Activated T-cell treated with anti-CD3 and anti-CD28 coated beads, Interleukin-2, amount 50 U/mL, for 24 hours (primary cell): Measurements from ENCODE around the gene C2orf72.
A peak's percentile ranks its signal among the peaks of the same experiment; 100 is the strongest.

Experiments used
- DNase-seq: peaks from one replicate; pipeline ENCODE4 v3.0.0-alpha.2; 2020
- H3K27ac Mint-ChIP-seq: 2 replicates; pipeline ENCODE4 v1.8.0; 2020; ENCODE audit warnings: mild to moderate bottlenecking, mixed read lengths
- H3K27me3 Mint-ChIP-seq: 2 replicates; pipeline ENCODE4 v1.8.0; 2020; ENCODE audit warnings: mixed read lengths
- H3K36me3 Mint-ChIP-seq: 2 replicates; pipeline ENCODE4 v1.8.0; 2020; ENCODE audit warnings: low read depth, mixed read lengths
- H3K4me1 Mint-ChIP-seq: 2 replicates; pipeline ENCODE4 v1.8.0; 2020; ENCODE audit warnings: low read depth, mixed read lengths
- H3K4me3 Mint-ChIP-seq: 2 replicates; pipeline ENCODE4 v1.8.0; 2020; ENCODE audit warnings: mild to moderate bottlenecking, moderate library complexity, mixed read lengths
- H3K9me3 Mint-ChIP-seq: 2 replicates; pipeline ENCODE4 v1.8.0; 2020; ENCODE audit warnings: mixed read lengths

The C2orf72 gene

DNA sequence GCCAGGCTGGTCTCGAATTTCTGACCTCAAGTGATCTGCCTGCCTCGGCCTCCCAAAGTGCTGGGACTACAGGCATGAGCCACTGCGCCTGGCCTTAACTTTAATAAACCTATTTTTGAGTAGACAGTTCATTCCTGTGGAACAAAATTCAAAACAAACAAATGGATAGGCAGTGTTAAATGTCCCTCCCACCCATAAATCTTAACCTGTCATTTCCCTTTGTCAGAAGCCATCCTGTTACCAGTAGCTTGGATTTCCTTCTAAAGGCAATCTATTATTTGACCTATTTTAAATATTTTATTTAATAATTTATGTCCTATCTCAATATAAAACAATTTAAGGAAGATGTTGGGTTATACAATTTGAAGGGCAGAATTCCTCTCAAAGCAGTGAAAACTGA, 6.6 kb upstream of the C2orf72 start:
- Mint-ChIP-seq H3K9me3 (no peaks in the 10 kb centered on the region), H3K4me1 (no peaks in the 10 kb centered on the region), H3K27ac (no peak overlapping the region), H3K4me3 (no peak overlapping the region), H3K27me3 (peaks cover 23% of the 10 kb centered on the region), H3K36me3 (no peaks in the 10 kb centered on the region)
- no peak for DNase-seq

DNA sequence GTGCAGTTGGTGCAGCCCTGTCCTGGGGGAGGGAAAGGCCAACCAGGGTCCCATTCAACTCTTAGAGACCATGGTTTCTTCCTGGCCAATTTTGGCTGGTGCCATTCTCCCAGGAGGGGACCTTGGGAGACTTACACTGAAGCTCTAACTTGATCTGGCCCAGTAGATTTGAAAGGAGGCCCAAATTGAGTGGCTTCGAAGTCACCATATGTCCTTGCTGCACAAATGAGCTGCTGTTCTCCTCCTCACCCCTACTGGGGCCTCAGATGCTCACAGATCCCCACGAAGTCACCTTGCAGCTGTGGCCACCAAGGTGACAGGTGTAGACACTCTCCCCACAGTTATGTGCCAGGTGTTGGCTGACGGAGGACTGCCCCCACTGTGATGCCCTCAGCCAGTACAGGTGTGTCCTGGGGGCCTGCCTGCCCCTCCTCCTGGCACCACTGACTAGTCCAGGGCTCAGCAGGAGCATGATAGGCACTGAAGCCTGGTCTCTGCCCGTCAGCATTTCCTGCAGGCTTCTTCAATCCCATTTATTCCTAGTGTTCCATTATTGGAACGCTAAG, 4.7 kb upstream of the C2orf72 start:
- Mint-ChIP-seq H3K4me3 (no peak overlapping the region), H3K9me3 (no peaks in the 10 kb centered on the region), H3K4me1 (peaks cover 2% of the 10 kb centered on the region), H3K27me3 (peaks cover 38% of the 10 kb centered on the region), H3K27ac (no peak overlapping the region), H3K36me3 (no peaks in the 10 kb centered on the region)
- no peak for DNase-seq

DNA sequence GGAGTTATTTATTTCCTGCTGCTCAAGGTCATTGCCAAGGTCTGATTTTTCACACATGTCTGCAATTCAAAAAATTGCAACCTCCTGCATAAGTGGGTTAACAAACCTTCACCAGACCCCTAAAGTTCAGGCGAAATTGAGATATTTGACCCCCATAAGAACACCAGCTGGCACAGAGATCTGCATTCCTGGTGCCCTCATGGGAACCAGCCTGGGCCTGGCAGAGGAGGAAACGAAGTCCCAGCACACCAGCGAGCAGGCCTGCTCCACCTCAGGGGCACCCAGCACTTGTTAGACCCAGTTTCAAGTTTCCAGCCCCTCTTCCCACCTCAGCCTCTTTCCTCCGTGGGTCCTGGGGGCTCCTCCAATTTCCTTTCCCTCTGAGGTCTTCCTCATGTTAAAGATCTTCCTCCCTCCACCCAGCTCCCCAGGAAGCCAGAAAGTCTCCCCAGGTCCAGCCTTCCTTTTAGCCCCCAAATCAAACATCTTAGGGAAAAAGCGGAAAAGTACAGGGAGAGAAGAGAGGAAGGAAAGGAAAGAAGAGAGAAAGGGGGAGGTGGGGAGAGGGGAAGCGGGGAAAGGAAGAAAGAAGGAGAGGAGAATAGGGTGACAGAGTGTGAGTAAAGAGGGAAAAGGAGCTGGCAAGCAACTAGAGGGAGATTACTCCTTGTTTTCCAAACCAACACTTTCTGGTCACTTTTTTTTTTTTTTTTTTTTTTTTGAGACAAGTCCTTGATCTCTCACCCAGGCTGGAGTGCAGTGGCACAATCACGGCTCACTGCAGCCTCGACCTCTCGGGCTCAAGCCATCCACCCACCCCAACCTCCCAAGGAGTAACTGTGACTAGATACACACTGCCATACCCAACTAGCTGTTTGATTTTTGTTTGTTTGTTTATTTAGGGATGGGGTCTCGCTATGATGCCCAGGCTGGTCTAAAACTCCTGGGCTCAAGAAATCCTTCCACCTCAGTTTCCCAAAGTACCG, 3.9 kb upstream of the C2orf72 start:
- no peak for DNase-seq
- Mint-ChIP-seq H3K4me3 (no peak overlapping the region), H3K27ac (no peak overlapping the region), H3K36me3 (no peaks in the 10 kb centered on the region), H3K27me3 (peaks cover 42% of the 10 kb centered on the region), H3K9me3 (no peaks in the 10 kb centered on the region), H3K4me1 (peaks cover 2% of the 10 kb centered on the region)

DNA sequence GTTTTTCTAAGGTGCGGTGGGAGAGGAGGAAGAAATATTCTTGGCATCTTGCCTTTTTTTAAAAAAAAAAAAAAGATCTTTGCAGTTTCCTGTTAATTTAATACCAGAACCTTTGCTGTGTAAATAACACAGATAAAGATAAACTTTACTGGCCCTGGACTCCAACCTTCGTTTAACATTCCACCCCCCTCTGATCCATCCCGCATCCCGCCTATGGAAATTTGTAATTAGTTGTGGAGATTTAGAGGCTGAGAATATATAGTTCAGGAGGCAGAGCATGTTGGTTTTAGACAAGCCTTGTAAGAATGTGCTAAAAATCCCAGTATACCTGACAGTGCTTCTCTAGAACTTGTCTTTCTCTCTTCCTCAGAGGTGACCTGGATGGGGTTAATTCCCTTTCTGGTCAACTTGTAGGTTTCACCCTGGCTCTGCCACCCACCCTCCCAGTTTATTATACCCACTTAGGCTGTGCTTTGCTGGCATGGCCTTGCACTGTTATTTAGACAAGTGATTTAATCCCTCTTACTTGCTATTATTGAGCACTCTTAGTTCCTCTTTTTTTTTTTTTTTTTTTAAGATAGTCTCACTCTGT, 2.9 kb upstream of the C2orf72 start:
- no peak for DNase-seq
- no peak overlapping the region for H3K27ac Mint-ChIP-seq
- no peaks in the 10 kb centered on the region for H3K9me3 Mint-ChIP-seq
- no peak overlapping the region for H3K4me3 Mint-ChIP-seq
- H3K36me3 Mint-ChIP-seq, result no peaks in the 10 kb centered on the region
- H3K4me1 Mint-ChIP-seq, result peaks cover 2% of the 10 kb centered on the region
- H3K27me3 Mint-ChIP-seq, result peaks cover 51% of the 10 kb centered on the region

DNA sequence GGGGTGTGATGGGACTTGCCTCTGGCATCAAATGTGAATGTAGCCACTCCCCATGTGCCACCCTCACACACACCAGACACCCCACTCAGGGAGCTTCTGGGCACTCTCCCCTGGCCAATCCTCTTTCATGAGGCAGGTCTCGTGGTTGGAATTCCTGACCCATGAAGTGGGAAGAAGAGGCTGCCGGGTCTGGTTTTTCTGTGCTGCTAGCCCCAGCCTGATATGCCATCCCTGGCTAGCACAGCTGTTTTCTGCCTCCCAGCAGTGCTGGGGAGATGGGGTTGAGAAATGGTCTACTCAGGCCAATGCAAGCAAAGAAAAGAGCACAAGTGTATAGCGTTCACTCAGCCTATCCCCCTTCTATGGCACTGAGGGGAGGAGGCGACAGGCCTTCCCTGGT, 1.2 kb upstream of the C2orf72 start:
- Mint-ChIP-seq H3K9me3 (no peaks in the 10 kb centered on the region), H3K4me3 (no peak overlapping the region), H3K4me1 (peaks cover 2% of the 10 kb centered on the region), H3K36me3 (no peaks in the 10 kb centered on the region), H3K27me3 (peaks cover 67% of the 10 kb centered on the region), H3K27ac (no peak overlapping the region)
- no peak for DNase-seq

DNA sequence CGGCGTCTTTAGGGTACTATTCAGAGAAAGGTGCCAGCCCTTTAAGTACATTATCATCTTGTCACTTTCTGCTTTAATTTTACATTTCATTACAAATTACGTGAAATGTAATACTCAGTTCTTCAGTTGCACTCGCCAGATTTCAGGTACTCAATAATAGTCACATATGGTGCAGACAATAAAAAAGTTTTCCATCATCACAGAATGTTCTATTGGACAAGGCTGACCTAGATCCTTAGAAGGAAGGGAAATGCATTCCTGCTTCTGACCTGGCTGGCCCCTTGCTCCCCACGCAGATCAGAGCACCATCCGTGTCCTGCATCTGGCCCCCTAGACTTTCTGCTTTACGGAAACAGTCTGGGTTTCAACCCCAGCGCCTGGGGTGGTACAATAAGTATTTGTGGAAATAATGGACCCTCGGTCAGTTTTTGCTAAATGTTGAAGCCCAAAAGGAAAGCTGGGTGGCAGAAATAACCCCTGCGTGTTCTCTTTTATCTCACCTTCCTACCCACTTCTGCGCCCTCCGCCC, 681 bp upstream of the C2orf72 start:
- H3K27ac Mint-ChIP-seq, result no peak overlapping the region
- H3K9me3 Mint-ChIP-seq, result no peaks in the 10 kb centered on the region
- no peaks in the 10 kb centered on the region for H3K36me3 Mint-ChIP-seq
- peaks cover 70% of the 10 kb centered on the region for H3K27me3 Mint-ChIP-seq
- no peak for DNase-seq
- H3K4me1 Mint-ChIP-seq, result peaks cover 2% of the 10 kb centered on the region
- H3K4me3 Mint-ChIP-seq, result peak overlapping the region; percentile 15

DNA sequence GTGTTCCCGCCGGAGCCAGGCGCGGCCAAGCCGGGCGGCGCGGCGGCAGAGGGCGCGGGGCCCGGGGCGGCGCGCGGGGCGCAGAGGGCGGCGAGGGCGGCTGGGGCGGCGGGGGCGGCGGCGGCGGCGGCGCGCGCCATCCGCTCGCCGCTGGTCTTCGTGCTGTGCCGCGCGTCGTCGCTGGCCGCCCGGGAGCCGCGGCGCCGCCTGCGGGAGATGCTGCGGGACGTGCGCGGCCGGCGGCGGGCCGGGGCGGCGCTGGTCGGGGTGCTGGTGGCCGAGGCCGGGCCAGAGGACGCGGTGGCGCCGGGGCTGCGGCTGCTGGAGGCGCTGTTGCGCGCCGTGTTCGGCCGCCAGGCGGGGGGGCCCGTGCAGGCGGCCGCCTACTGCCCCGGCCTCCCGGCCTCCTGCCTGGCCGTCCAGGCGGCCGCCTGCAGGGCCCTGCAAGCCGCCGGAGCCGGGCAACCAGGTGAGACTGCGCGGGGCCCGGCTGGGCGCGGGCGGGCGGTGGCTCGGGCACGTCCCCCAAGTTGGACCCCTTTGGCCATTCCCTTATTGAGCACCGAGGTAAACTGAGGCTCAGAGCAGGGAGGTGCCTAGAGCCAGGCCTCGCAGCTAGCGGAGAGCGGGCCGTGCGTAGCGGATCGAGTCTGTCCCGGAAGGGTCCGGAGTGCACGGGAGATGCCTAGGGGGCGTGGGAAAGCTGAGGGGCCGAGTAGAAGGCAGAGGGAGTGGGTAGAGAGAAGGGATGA, 584 bp downstream of the C2orf72 start:
- peak overlapping the region; percentile 5 for H3K4me3 Mint-ChIP-seq
- no peak overlapping the region for H3K27ac Mint-ChIP-seq
- DNase-seq, result no peak
- no peaks in the 10 kb centered on the region for H3K36me3 Mint-ChIP-seq
- peaks cover 2% of the 10 kb centered on the region for H3K4me1 Mint-ChIP-seq
- H3K27me3 Mint-ChIP-seq, result peaks cover 73% of the 10 kb centered on the region
- no peaks in the 10 kb centered on the region for H3K9me3 Mint-ChIP-seq

DNA sequence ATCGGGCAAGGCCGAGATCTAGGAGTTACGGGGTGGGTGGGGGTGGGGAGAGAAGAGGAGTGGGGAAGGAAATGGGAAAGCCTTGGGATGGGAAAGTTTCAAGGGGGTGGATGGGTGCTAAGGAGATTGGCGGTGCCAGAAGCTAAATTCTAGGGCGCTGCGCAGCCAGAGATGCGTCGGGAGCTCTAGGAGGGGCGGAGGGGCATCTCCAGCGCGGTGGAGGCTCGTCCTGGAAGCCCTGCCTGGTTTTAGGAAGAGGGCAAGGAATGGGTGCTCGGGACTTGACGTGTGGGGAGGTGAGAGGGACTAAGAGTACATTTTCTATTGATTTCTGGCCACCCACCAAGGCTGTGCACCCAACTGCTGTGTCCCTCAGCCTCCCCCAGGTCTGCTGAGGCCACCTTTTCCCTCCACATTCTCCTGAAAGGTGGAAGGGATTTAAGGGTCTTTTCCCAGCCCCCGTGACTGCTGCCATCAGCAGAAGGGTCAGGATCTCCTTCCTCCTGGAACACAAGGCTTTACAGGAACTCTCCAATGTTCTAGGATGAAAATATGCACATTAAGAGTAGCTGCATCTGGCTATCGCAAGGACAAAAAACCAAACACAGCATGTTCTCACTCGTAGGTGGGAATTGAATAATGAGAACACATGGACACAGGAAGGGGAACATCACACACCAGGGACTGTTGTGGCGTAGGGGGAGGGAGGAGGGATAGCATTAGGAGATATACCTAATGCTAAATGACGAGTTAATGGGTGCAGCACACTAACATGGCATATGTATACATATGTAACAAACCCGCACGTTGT, 1.4 kb downstream of the C2orf72 start:
- Mint-ChIP-seq H3K27me3 (peaks cover 65% of the 10 kb centered on the region), H3K27ac (no peak overlapping the region), H3K4me3 (peak overlapping the region; percentile 5), H3K36me3 (no peaks in the 10 kb centered on the region), H3K4me1 (peaks cover 2% of the 10 kb centered on the region), H3K9me3 (no peaks in the 10 kb centered on the region)
- DNase-seq, result no peak

DNA sequence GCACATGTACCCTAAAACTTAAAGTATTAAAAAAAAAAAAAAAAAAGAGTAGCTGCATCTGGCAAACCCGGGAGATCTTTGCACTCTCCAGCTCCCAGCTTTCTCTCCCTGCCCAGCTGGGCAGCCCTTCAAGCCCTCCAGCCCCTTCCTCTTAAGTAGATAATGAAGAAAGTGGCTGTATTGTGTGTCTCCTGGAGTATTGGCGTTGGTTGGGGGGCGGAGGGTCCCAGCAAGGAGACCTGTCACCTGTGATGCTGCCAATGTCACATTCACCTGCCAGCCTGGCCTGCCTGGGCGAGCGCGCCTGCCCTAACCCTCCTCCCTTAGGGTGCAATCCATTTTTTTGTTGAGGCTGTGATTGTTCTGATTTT, 2.0 kb downstream of the C2orf72 start:
- H3K9me3 Mint-ChIP-seq, result no peaks in the 10 kb centered on the region
- H3K36me3 Mint-ChIP-seq, result no peaks in the 10 kb centered on the region
- DNase-seq, result no peak
- no peak overlapping the region for H3K4me3 Mint-ChIP-seq
- peaks cover 61% of the 10 kb centered on the region for H3K27me3 Mint-ChIP-seq
- H3K27ac Mint-ChIP-seq, result no peak overlapping the region
- H3K4me1 Mint-ChIP-seq, result peaks cover 2% of the 10 kb centered on the region

DNA sequence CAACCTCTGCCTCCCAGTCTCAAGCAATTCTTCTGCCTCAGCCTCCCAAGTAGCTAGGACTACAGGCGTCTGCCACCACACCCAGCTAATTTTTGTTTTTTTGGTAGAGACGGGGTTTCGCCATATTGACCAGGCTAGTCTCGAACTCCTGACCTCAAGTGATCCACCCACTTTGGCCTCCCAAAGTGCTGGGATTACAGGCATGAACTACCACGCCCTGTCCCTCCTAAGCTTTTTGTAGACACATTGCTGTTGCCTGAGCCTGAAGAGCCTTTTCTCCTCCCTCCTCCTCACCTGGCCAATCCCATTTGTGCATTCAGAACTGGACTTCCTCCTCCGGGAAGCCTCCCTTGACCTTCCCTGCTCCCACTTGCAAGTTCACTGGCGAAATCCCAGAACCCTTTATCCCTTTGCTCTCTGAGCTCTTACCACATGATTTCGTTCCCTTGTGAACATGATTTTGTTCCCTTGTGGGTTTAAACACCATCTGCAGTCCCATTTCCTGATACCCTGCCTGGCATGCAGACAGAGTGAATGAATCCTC, 2.6 kb downstream of the C2orf72 start:
- Mint-ChIP-seq H3K9me3 (no peaks in the 10 kb centered on the region), H3K36me3 (no peaks in the 10 kb centered on the region), H3K4me3 (no peak overlapping the region)

DNA sequence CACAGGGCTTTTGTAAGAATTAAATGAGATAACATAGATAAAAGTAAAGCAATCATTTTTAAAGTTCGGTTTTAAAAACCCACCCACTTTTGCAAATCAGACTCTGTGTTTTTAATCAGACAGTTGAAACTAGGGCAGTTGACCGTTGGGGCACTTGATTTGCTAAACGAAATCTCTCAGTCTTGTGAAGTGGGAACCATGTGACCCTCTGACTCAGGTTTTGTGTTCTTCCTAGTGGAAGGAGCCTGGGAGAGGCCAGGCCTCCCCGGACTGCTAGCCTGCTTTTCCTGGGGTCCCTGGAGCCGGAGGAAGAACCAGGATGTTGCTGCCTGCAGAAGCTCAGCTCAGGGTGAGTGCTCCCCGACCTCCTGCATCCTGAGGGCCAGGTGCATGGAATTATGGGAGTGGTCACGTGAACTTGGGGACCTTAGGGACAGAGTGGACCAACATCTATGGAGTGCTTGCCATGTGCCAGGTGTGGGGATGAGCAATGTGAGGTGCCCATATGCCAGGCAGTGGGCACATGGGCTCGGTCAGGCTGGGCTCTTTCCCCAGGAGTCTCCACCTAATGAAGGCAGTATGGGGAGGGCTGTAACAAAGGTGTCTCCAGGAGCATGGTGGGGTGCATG, 3.9 kb downstream of the C2orf72 start:
- no peaks in the 10 kb centered on the region for H3K9me3 Mint-ChIP-seq
- peaks cover 2% of the 10 kb centered on the region for H3K4me1 Mint-ChIP-seq
- no peak for DNase-seq
- H3K27ac Mint-ChIP-seq, result no peak overlapping the region
- H3K4me3 Mint-ChIP-seq, result no peak overlapping the region
- peaks cover 51% of the 10 kb centered on the region for H3K27me3 Mint-ChIP-seq
- H3K36me3 Mint-ChIP-seq, result no peaks in the 10 kb centered on the region

More for the DNA sequence above, 2.6 kb downstream of the C2orf72 start:
- peaks cover 2% of the 10 kb centered on the region for H3K4me1 Mint-ChIP-seq
- no peak for DNase-seq
- H3K27me3 Mint-ChIP-seq, result peaks cover 61% of the 10 kb centered on the region
- H3K27ac Mint-ChIP-seq, result no peak overlapping the region

DNA sequence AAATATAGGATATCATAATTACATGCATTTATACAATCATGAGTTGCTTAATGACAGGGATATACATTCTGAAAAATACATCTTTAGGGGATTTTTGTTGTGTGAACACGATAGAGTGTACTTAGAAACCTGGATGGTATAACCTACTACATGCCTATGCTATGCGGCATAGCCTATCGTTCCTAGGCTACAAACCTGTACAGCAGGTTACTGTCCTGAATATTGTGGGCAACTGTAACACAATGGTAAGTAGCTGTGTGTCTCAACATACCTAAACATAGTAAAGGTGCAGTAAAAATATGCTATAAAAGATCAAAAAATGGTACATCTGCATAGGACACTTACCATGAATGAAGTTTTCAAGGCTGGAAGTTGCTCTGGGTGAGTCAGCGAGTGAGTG, 6.5 kb downstream of the C2orf72 start:
- no peak for DNase-seq
- Mint-ChIP-seq H3K36me3 (no peaks in the 10 kb centered on the region), H3K27me3 (peaks cover 40% of the 10 kb centered on the region), H3K4me3 (no peak overlapping the region), H3K27ac (no peak overlapping the region), H3K9me3 (no peaks in the 10 kb centered on the region), H3K4me1 (no peaks in the 10 kb centered on the region)

DNA sequence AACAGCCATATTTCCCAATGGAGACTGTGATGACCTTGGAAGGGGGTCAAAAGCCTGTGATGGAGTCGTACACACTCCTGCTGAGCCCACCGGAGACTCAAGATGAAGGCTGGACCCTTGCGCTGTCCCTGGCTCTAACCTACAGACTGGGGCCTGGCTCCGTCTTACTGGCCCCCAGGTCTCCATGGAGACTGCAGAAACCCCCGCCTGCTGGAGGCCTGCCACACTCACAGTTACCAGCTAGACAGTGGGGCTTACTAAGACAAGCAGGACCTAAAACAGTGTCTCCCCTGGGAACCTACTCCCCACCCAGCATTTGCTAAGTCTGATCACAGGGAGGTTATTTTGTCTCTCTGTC, 9.6 kb downstream of the C2orf72 start:
- peaks cover 17% of the 10 kb centered on the region for H3K27me3 Mint-ChIP-seq
- no peaks in the 10 kb centered on the region for H3K9me3 Mint-ChIP-seq
- no peaks in the 10 kb centered on the region for H3K36me3 Mint-ChIP-seq
- DNase-seq, result no peak
- no peaks in the 10 kb centered on the region for H3K4me1 Mint-ChIP-seq
- no peak overlapping the region for H3K27ac Mint-ChIP-seq
- no peak overlapping the region for H3K4me3 Mint-ChIP-seq
